IMR-90 (cell line): ENCODE measurements around the gene CNDP1. TPM values are rescaled to one million over a fixed set of nuclear protein-coding genes. Genes with fewer than 3 reads are reported as not detected.

Experiments used
- ATAC-seq: fragments of 200-7000 bp; cut with Tn5 transposase; 2 replicates; pipeline ENCODE4 v1.9.1; 2020; ENCODE audit warnings: low read depth, mild to moderate bottlenecking, moderate library complexity
- BruUV-seq: library from RNA; stranded (reverse); fragments of 400-500 nt; replicated peaks from 2 replicates; lab custom pipeline; 2021; lab: Mats Ljungman, UMichigan
- CTCF ChIA-PET: fragments of 300-600 bp; formaldehyde crosslinking; extraction: SDS; loops from one replicate; lab custom pipeline; 2021; ENCODE audit warnings: antibody characterized with exemption; lab: Yijun Ruan, JAX
- POLR2A ChIA-PET: fragments of 300-600 bp; sonication (Branson Sonifier 250); formaldehyde crosslinking; loops from one replicate; lab custom pipeline; 2022; ENCODE audit warnings: antibody characterized with exemption; ENCODE audit not compliant: unreplicated experiment; lab: Charles Lee
- DNase-seq: peaks from one replicate; pipeline ENCODE4 v3.0.0; 2013
- H2AFZ ChIP-seq: replicated peaks from 2 replicates; pipeline ENCODE3; 2013; ENCODE audit warnings: low read length, mild to moderate bottlenecking; ENCODE audit not compliant: poor library complexity
- H2AK5ac ChIP-seq: 2 replicates; pipeline ENCODE4 v1.6.1; 2013; ENCODE audit warnings: low read depth, low read length, inconsistent platforms
- H2AK9ac ChIP-seq: replicated peaks from 2 replicates; pipeline ENCODE3; 2013; ENCODE audit warnings: mild to moderate bottlenecking, low read depth, low read length, moderate library complexity; ENCODE audit not compliant: poor library complexity
- H2BK120ac ChIP-seq: 2 replicates; pipeline ENCODE4 v1.6.1; 2013; ENCODE audit warnings: low read depth, low read length, inconsistent platforms
- H2BK15ac ChIP-seq: 3 replicates; pipeline ENCODE4 v1.6.1; 2013; ENCODE audit warnings: low read depth, low read length, inconsistent platforms
- H2BK20ac ChIP-seq: 2 replicates; pipeline ENCODE4 v1.6.1; 2013; ENCODE audit warnings: low read depth, mild to moderate bottlenecking, inconsistent platforms, low read length, moderate library complexity
- H2BK5ac ChIP-seq: 2 replicates; pipeline ENCODE4 v1.6.1; 2013; ENCODE audit warnings: mild to moderate bottlenecking, low read depth, low read length, inconsistent platforms; ENCODE audit not compliant: poor library complexity, severe bottlenecking
- H3K14ac ChIP-seq: replicated peaks from 2 replicates; pipeline ENCODE4 v1.6.1; 2013; ENCODE audit warnings: low read depth, low read length, inconsistent platforms
- H3K18ac ChIP-seq: 2 replicates; pipeline ENCODE4 v1.6.1; 2013; ENCODE audit warnings: low read depth, low read length, control low read depth
- H3K23ac ChIP-seq: 2 replicates; pipeline ENCODE4 v1.6.1; 2013; ENCODE audit warnings: low read depth, low read length, inconsistent platforms
- H3K27ac ChIP-seq: 2 replicates; pipeline ENCODE4 v1.5.1; 2013; ENCODE audit warnings: mild to moderate bottlenecking, control low read depth, low read length; ENCODE audit not compliant: insufficient read depth
- H3K27me3 ChIP-seq: 2 replicates; pipeline ENCODE4 v1.6.1; 2013; ENCODE audit warnings: low read length; ENCODE audit not compliant: control insufficient read depth, insufficient read depth
- H3K36me3 ChIP-seq: 2 replicates; pipeline ENCODE4 v1.6.1; 2013; ENCODE audit warnings: low read length, mixed read lengths; ENCODE audit not compliant: control insufficient read depth, insufficient read depth
- H3K4ac ChIP-seq: 2 replicates; pipeline ENCODE4 v1.6.1; 2013; ENCODE audit warnings: low read depth, low read length, inconsistent platforms
- H3K4me1 ChIP-seq: 2 replicates; pipeline ENCODE4 v1.6.1; 2013; ENCODE audit warnings: low read length, mixed read lengths; ENCODE audit not compliant: control insufficient read depth, insufficient read depth
- H3K4me2 ChIP-seq: 2 replicates; pipeline ENCODE4 v1.6.1; 2013; ENCODE audit warnings: low read depth, mild to moderate bottlenecking, control low read depth, low read length, moderate library complexity
- H3K4me3 ChIP-seq: 2 replicates; pipeline ENCODE4 v1.5.1; 2013; ENCODE audit warnings: low read depth, mild to moderate bottlenecking, control low read depth, low read length, moderate library complexity; ENCODE audit not compliant: insufficient read depth
- H3K56ac ChIP-seq: 2 replicates; pipeline ENCODE4 v1.6.1; 2013; ENCODE audit warnings: low read length, inconsistent platforms; ENCODE audit not compliant: insufficient read depth; ENCODE audit errors: extremely low read depth
- H3K79me1 ChIP-seq, 2 experiments: 2 replicates each; pipeline ENCODE4 v1.6.1; 2013; ENCODE audit warnings: low read length in 2 of 2, inconsistent platforms in 1 of 2, low read depth in 1 of 2
- H3K9ac ChIP-seq: 2 replicates; pipeline ENCODE4 v1.6.1; 2013; ENCODE audit warnings: low read depth, low read length, control low read depth
- H3K9me1 ChIP-seq: 2 replicates; pipeline ENCODE4 v1.6.1; 2013; ENCODE audit warnings: low read length, inconsistent platforms; ENCODE audit not compliant: insufficient read depth
- H3K9me3 ChIP-seq: 2 replicates; pipeline ENCODE4 v1.6.1; 2013; ENCODE audit warnings: low read length; ENCODE audit not compliant: control insufficient read depth, insufficient read depth
- H4K20me1 ChIP-seq: 2 replicates; pipeline ENCODE4 v1.6.1; 2013; ENCODE audit warnings: low read length, inconsistent platforms; ENCODE audit not compliant: insufficient read depth
- H4K5ac ChIP-seq: 2 replicates; pipeline ENCODE4 v1.6.1; 2013; ENCODE audit warnings: mild to moderate bottlenecking, low read depth, low read length, control low read depth
- H4K8ac ChIP-seq, 2 experiments: 2 replicates each; pipeline ENCODE4 v1.6.1; 2013; ENCODE audit warnings: low read depth in 2 of 2, low read length in 2 of 2, control low read depth in 1 of 2, inconsistent platforms in 1 of 2
- H4K91ac ChIP-seq: 2 replicates; pipeline ENCODE4 v1.6.1; 2013; ENCODE audit warnings: low read depth, low read length, inconsistent platforms; ENCODE audit not compliant: insufficient read depth
- BHLHE40 ChIP-seq: fragments of 150-350 bp; IDR thresholded peaks from 2 replicates; pipeline ENCODE4 v1.6.1; 2016; ENCODE audit warnings: mild to moderate bottlenecking, low read depth, low read length
- CEBPB ChIP-seq: IDR thresholded peaks from 2 replicates; pipeline ENCODE4 v1.6.1; 2012; ENCODE audit warnings: low read depth, low read length, improper control_type of control experiment
- CHD1 ChIP-seq: IDR thresholded peaks from 2 replicates; pipeline ENCODE4 v1.6.1; 2012; ENCODE audit warnings: low read depth, low read length, improper control_type of control experiment
- FOS ChIP-seq: fragments of 150-350 bp; IDR thresholded peaks from 2 replicates; pipeline ENCODE4 v1.6.1; 2016; ENCODE audit warnings: low read depth, low read length
- MAFK ChIP-seq: IDR thresholded peaks from 2 replicates; pipeline ENCODE4 v1.6.1; 2012; ENCODE audit warnings: low read depth, low read length, improper control_type of control experiment
- MAZ ChIP-seq: IDR thresholded peaks from 2 replicates; pipeline ENCODE4 v1.6.1; 2012; ENCODE audit warnings: low read depth, mild to moderate bottlenecking, low read length, improper control_type of control experiment, moderate library complexity, borderline replicate concordance
- MXI1 ChIP-seq: IDR thresholded peaks from 2 replicates; pipeline ENCODE4 v1.6.1; 2012; ENCODE audit warnings: low read depth, mild to moderate bottlenecking, low read length, moderate library complexity, borderline replicate concordance
- NFE2L2 ChIP-seq: fragments of 150-350 bp; IDR thresholded peaks from 2 replicates; pipeline ENCODE4 v1.6.1; 2016; ENCODE audit warnings: low read depth, mild to moderate bottlenecking, low read length
- POLR2A ChIP-seq: IDR thresholded peaks from 2 replicates; pipeline ENCODE4 v1.6.1; 2012; ENCODE audit warnings: mild to moderate bottlenecking, low read depth, low read length
- RAD21 ChIP-seq: IDR thresholded peaks from 2 replicates; pipeline ENCODE4 v1.6.1; 2012; ENCODE audit warnings: low read length, improper control_type of control experiment
- RFX5 ChIP-seq: IDR thresholded peaks from 2 replicates; pipeline ENCODE4 v1.8.0; 2012; ENCODE audit warnings: low read depth, mild to moderate bottlenecking, low read length, moderate library complexity
- SMC3 ChIP-seq: fragments of 150-350 bp; IDR thresholded peaks from 2 replicates; pipeline ENCODE4 v1.6.1; 2016; ENCODE audit warnings: low read depth, mild to moderate bottlenecking, antibody characterized with exemption, low read length, moderate library complexity
- WGBS, 2 experiments: methylation state at CpG; one replicate each; pipeline versions ENCODE4 v1.1.5 to v1.1.7; 2013; ENCODE audit warnings: missing lambda C conversion rate in 2 of 2; ENCODE audit not compliant: insufficient read length in 1 of 2; ENCODE audit errors: extremely low coverage in 2 of 2; 5-methylcytosine and 5-hydroxymethylcytosine counted together
- dilution Hi-C: fragments of 300-500 bp; cut with HindIII; formaldehyde crosslinking; loops from one replicate; pipeline ENCODE4 v1.14.3; 2018; ENCODE audit warnings: low sequenced_read_pairs; ENCODE audit not compliant: unreplicated experiment
- in situ Hi-C: fragments of 300-500 bp; cut with MboI; formaldehyde crosslinking; loops from 3 replicates; pipeline ENCODE4 v1.14.3; 2019; ENCODE audit warnings: low sequenced_read_pairs, inconsistent platforms, mixed read lengths
- intact Hi-C: fragments of 100-400 bp; cut with micrococcal nuclease; formaldehyde crosslinking; loops from 2 replicates; pipeline ENCODE4 v1.10.0; 2022
- polyA plus RNA-seq, 3 experiments: library from polyadenylated mRNA; depleted of rRNA; stranded (reverse); fragments of >200 nt; gene quantifications; 2 replicates each; pipeline ENCODE4 v1.2.3, GENCODE V29; 2012; ENCODE audit warnings: low replicate concordance in 1 of 3
- total RNA-seq: library from RNA; depleted of rRNA; stranded (reverse); fragments of >200 nt; gene quantifications from 2 replicates; pipeline ENCODE4 v1.2.3, GENCODE V29; 2012
- TF ChIP-seq, protein P1 (sequence below): fragments of 150-350 bp; IDR thresholded peaks from 2 replicates; pipeline ENCODE4 v1.6.1; 2017; ENCODE audit warnings: mild to moderate bottlenecking, antibody characterized with exemption, low read length, low read depth
- TF ChIP-seq, protein P2 (sequence below): fragments of 150-350 bp; IDR thresholded peaks from 2 replicates; pipeline ENCODE4 v1.6.1; 2016; ENCODE audit warnings: low read depth, mild to moderate bottlenecking, low read length, moderate library complexity, borderline replicate concordance
- TF ChIP-seq, protein P3 (sequence below): conservative IDR thresholded peaks from 2 replicates; pipeline ENCODE4 v1.5.1; 2012; ENCODE audit warnings: mild to moderate bottlenecking, low read depth, low read length, improper control_type of control experiment

CNDP1 gene
- total and polyA plus RNA-seq, 2 of the 4 experiments (the other 2 are of a cell fraction): not detected

DNA sequence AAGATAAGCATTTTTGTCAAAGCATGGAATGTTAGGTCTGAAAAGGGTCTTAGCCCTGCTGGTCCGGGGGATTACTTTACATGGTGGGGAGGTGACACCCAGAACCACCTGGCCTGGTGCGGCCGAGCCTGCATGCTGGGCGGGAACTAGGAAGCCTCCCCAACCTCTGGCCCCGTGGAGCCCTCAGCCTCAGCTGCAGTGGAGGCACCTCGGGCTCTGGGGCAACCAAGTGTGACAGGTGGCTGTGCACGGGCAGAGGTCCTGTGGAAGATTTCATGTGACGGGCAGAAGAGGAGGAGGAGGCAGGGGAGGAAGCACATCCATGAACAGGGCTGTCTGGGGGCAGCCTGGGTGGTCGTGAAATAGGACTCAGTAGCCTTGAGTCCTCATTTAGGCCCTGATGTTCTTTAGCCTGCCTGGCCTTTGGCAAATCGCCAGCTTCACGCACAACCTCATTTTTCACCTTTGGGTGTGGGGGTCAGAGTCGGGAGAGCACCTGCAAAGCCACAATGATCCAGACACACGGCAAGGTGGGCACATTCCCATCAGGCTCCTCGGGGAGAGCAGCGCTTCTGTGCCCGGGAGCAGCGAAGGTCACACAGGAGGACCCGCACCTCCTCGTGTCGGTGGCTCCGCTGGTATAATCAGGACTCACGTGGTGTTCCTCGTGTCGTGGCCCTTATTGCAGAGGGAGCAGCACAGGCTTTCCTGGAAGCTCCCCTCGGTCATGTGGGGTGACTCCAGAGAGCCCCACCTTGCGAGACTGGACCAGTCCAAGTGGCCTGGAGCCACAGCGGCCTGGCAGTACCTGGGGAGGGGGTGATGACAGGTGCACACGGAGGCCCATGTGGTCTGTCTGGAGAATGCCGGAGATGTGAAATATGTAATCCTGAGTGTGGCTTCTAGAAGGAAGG lies 24.2 kb upstream of the CNDP1 start:
- Histone ChIP-seq H2BK5ac (no peak overlapping the region), H2BK120ac (no peak overlapping the region), H3K36me3 (peaks cover 67% of the 10 kb centered on the region), H3K4me1 (no peaks in the 10 kb centered on the region), H4K91ac (no peak overlapping the region), H3K23ac (no peak overlapping the region), H3K27me3 (no peaks in the 10 kb centered on the region), H3K4ac (no peak overlapping the region), H2BK15ac (no peak overlapping the region), H2BK20ac (no peak overlapping the region), H3K27ac (no peak overlapping the region), H3K79me1 (no peaks in the 10 kb centered on the region; a peak in 1 of 4 replicates), H3K14ac (no peak overlapping the region), H3K9me1 (no peaks in the 10 kb centered on the region), H3K4me3 (no peak overlapping the region), H3K56ac (no peak overlapping the region), H2AK9ac (no peak overlapping the region), H4K8ac (no peak overlapping the region), H3K9ac (no peak overlapping the region), H4K20me1 (no peaks in the 10 kb centered on the region; the same call in 1 of the 2 replicates), H3K9me3 (no peaks in the 10 kb centered on the region), H4K5ac (no peak overlapping the region), H3K18ac (no peak overlapping the region), H3K4me2 (no peak overlapping the region), H2AFZ (no peak overlapping the region), H2AK5ac (no peak overlapping the region)
- dilution Hi-C loops: no loop called here
- WGBS, 2 experiments: 87% methylated on average over 12 of the region's 29 CpGs; no CpG with 5 or more reads in 1 of the 2 experiments
- intact Hi-C loops: no loop called here
- ChIA-PET POLR2A (no interaction called here), CTCF (interaction anchor here (0.8 kb wide), 1 partner anchor 42 kb away, joined by 3 read pairs; no protein-coding TSS in a partner anchor)
- in situ Hi-C loops: no loop called here
- ATAC-seq (no peak), DNase-seq (no peak)
- no TSS peak for BruUV-seq
- no peak for TF ChIP-seq POLR2A
- no peak for TF ChIP-seq RFX5
- TF ChIP-seq MAFK: no peak
- no peak for TF ChIP-seq CEBPB
- TF ChIP-seq, protein P1, sequence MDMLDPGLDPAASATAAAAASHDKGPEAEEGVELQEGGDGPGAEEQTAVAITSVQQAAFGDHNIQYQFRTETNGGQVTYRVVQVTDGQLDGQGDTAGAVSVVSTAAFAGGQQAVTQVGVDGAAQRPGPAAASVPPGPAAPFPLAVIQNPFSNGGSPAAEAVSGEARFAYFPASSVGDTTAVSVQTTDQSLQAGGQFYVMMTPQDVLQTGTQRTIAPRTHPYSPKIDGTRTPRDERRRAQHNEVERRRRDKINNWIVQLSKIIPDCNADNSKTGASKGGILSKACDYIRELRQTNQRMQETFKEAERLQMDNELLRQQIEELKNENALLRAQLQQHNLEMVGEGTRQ: no peak
- TF ChIP-seq, protein P2, sequence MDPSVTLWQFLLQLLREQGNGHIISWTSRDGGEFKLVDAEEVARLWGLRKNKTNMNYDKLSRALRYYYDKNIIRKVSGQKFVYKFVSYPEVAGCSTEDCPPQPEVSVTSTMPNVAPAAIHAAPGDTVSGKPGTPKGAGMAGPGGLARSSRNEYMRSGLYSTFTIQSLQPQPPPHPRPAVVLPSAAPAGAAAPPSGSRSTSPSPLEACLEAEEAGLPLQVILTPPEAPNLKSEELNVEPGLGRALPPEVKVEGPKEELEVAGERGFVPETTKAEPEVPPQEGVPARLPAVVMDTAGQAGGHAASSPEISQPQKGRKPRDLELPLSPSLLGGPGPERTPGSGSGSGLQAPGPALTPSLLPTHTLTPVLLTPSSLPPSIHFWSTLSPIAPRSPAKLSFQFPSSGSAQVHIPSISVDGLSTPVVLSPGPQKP: no peak
- TF ChIP-seq FOS: no peak
- no peak for TF ChIP-seq MXI1
- TF ChIP-seq RAD21: no peak
- TF ChIP-seq MAZ: no peak
- TF ChIP-seq, protein P3, sequence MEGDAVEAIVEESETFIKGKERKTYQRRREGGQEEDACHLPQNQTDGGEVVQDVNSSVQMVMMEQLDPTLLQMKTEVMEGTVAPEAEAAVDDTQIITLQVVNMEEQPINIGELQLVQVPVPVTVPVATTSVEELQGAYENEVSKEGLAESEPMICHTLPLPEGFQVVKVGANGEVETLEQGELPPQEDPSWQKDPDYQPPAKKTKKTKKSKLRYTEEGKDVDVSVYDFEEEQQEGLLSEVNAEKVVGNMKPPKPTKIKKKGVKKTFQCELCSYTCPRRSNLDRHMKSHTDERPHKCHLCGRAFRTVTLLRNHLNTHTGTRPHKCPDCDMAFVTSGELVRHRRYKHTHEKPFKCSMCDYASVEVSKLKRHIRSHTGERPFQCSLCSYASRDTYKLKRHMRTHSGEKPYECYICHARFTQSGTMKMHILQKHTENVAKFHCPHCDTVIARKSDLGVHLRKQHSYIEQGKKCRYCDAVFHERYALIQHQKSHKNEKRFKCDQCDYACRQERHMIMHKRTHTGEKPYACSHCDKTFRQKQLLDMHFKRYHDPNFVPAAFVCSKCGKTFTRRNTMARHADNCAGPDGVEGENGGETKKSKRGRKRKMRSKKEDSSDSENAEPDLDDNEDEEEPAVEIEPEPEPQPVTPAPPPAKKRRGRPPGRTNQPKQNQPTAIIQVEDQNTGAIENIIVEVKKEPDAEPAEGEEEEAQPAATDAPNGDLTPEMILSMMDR: no peak
- no peak for TF ChIP-seq CHD1
- TF ChIP-seq SMC3: no peak
- TF ChIP-seq BHLHE40: no peak
- no peak for TF ChIP-seq NFE2L2
